Measurements from ENCODE around the gene GALNT6.

DNA sequence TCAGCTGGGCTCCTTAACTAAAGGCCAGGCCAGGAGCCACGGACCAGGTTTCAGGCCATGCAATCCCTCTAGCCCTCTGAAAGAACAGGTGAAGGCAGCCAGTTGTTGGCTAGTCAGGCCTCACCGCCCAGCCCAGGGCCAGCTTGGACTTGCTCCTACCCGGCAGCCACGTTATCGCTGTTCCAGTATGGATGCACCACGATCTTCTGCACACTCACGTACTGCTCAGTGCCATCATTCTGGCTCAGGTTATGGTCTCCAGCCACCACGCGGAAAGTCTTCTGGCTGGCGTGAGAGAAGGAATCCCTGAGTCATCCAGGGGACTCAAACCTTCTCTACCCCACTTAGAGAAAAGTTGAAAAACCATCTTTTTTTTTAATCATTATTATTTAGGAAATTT is 48.8 kb downstream of the GALNT6 start:
- TF ChIP-seq POLR2AphosphoS5 (IDR thresholded peaks at IDR 0.05; ENCODE audit: low read depth, low read length) (no peak), TAF1 (IDR thresholded peaks at IDR 0.05; ENCODE audit: borderline replicate concordance, insufficient read depth, low read length) (no peak)
